GM18951 (cell line): ENCODE measurements around the gene UNC13D.

Source experiments
- POLR2A ChIP-seq: IDR thresholded peaks from 4 replicates; pipeline ENCODE4 v1.6.1; 2011; ENCODE audit warnings: mild to moderate bottlenecking; ENCODE audit not compliant: insufficient read length, insufficient read depth; ENCODE audit errors: extremely low read depth
- in situ Hi-C: fragments of 300-500 bp; cut with MboI; formaldehyde crosslinking; loops from one replicate; pipeline ENCODE4 v1.12.0; 2022; ENCODE audit warnings: low sequenced_read_pairs, mixed read lengths, inconsistent platforms; ENCODE audit not compliant: unreplicated experiment

UNC13D gene

GRCh38 chr17:75839942-75840798 is 4.0 kb downstream of the UNC13D start:
- no peak for TF ChIP-seq POLR2A
- in situ Hi-C loops: no loop called here

GRCh38 chr17:75838410-75838809 is 5.8 kb downstream of the UNC13D start:
- in situ Hi-C loops: no loop called here
- TF ChIP-seq POLR2A: no peak

- in situ Hi-C loops: no loop called here
- no peak for TF ChIP-seq POLR2A
Measured at GRCh38 chr17:75837899-75838298, 6.3 kb downstream of the UNC13D start.

GRCh38 chr17:75836605-75837004 is 7.6 kb downstream of the UNC13D start:
- no peak for TF ChIP-seq POLR2A
- in situ Hi-C loops: no loop called here

- no peak for TF ChIP-seq POLR2A
- in situ Hi-C loops: no loop called here
Measured at GRCh38 chr17:75835654-75835987, 8.6 kb downstream of the UNC13D start.

GRCh38 chr17:75834928-75835653 is 9.1 kb downstream of the UNC13D start:
- in situ Hi-C loops: no loop called here
- TF ChIP-seq POLR2A: no peak

- in situ Hi-C loops: no loop called here
- TF ChIP-seq POLR2A: no peak
Measured at GRCh38 chr17:75834279-75834920, 9.8 kb downstream of the UNC13D start.

GRCh38 chr17:75832652-75833400 is 11.4 kb downstream of the UNC13D start:
- TF ChIP-seq POLR2A: peak; percentile 17
- in situ Hi-C loops: no loop called here

- in situ Hi-C loops: no loop called here
- TF ChIP-seq POLR2A: no peak
Measured at GRCh38 chr17:75832164-75832651, 12.0 kb downstream of the UNC13D start.

- no peak for TF ChIP-seq POLR2A
- in situ Hi-C loops: no loop called here
Measured at GRCh38 chr17:75831032-75831571, 13.1 kb downstream of the UNC13D start.

GRCh38 chr17:75830164-75831031 is 13.8 kb downstream of the UNC13D start:
- in situ Hi-C loops: no loop called here
- TF ChIP-seq POLR2A: no peak

GRCh38 chr17:75829747-75830146 is 14.5 kb downstream of the UNC13D start:
- in situ Hi-C loops: no loop called here
- TF ChIP-seq POLR2A: no peak
